Sigmoid colon (tissue), 7 donors: Measurements from ENCODE around the gene KRTAP5-6. TPM values are rescaled to one million over a fixed set of nuclear protein-coding genes. Genes with fewer than 3 reads are reported as not detected.
A peak's percentile ranks its signal among the peaks of the same experiment; 100 is the strongest.

Experiments used
- DNase-seq: peaks from one replicate; pipeline ENCODE4 v3.0.0-alpha.2; 2019
- H3K27ac ChIP-seq, 4 donors: fragments of 200-600 bp; sonication (generic); one replicate each; pipeline ENCODE4 v1.5.1; 2016 to 2019; ENCODE audit warnings: mild to moderate bottlenecking in 1 of 4
- H3K27me3 ChIP-seq, 3 donors: fragments of 200-600 bp; sonication (generic); one replicate each; pipeline ENCODE4 v1.5.1; 2019; ENCODE audit warnings: mild to moderate bottlenecking in 1 of 3
- H3K36me3 ChIP-seq, 4 donors: fragments of 200-600 bp; sonication (generic); one replicate each; pipeline ENCODE4 v1.5.1; 2016 to 2019
- H3K4me1 ChIP-seq, 4 donors: fragments of 200-600 bp; sonication (generic); one replicate each; pipeline ENCODE4 v1.5.1; 2017 to 2019
- H3K4me3 ChIP-seq, 4 donors: fragments of 200-600 bp; sonication (generic); one replicate each; pipeline ENCODE4 v1.5.1; 2017 to 2019; ENCODE audit warnings: mild to moderate bottlenecking in 2 of 4, moderate library complexity in 1 of 4
- H3K9me3 ChIP-seq, 4 donors: fragments of 200-600 bp in 3 of 4; sonication (generic) in 3 of 4; one replicate each; pipeline versions ENCODE4 v1.5.1 to v1.6.1; 2013 to 2019
- CTCF ChIP-seq, 4 experiments: fragments of 450-650 bp in 3 of 4; fragments of 200-600 bp in 1 of 4; IDR thresholded peaks; one replicate each; pipeline ENCODE4 v1.5.1; 2016 to 2019; ENCODE audit warnings: antibody characterized with exemption in 4 of 4, mild to moderate bottlenecking in 3 of 4, moderate library complexity in 2 of 4
- EP300 ChIP-seq, 4 donors: sonication (generic); formaldehyde crosslinking; IDR thresholded peaks; one replicate each; pipeline ENCODE4 v1.6.1; 2017; ENCODE audit warnings: antibody characterized with exemption in 4 of 4
- POLR2A ChIP-seq, 2 donors: fragments of 450-650 bp; IDR thresholded peaks; one replicate each; pipeline ENCODE4 v1.6.1; 2016; ENCODE audit warnings: antibody characterized with exemption in 2 of 2, mild to moderate bottlenecking in 2 of 2, moderate library complexity in 2 of 2
- POLR2AphosphoS5 ChIP-seq, 4 donors: sonication (generic); formaldehyde crosslinking; IDR thresholded peaks; one replicate each; pipeline ENCODE4 v1.6.1; 2017; ENCODE audit warnings: antibody characterized with exemption in 4 of 4
- WGBS, 2 donors: extraction: QIAGEN DNeasy Blood & Tissue Kit; methylation state at CpG; one replicate each; pipeline ENCODE4 v1.1.7; 2013; 5-methylcytosine and 5-hydroxymethylcytosine counted together
- intact Hi-C: fragments of 100-400 bp; cut with DNase I; formaldehyde crosslinking; loops from one replicate; pipeline ENCODE4 v1.15.1; 2023
- polyA plus RNA-seq, 3 donors: library from polyadenylated mRNA; stranded (reverse); fragments of 200-250 nt; gene quantifications; one replicate each; pipeline ENCODE4 v1.2.3, GENCODE V29; 2013
- total RNA-seq, 4 donors: library from RNA; depleted of rRNA; stranded (reverse); fragments of >200 nt; gene quantifications; one replicate each; pipeline ENCODE4 v1.1.0, GENCODE V29; 2016
- donor health status: healthy with polysubstance abuse.
- donor health status: Bipolar disorder and iron deficiency.
- donor health status: healthy.

The KRTAP5-6 gene
- total and polyA plus RNA-seq, 7 donors, result not detected

- peak; percentile 9 for DNase-seq
- Histone ChIP-seq H3K36me3 (no peaks in the 10 kb centered on the region), H3K4me3 (no peak overlapping the region), H3K9me3 (no peaks in the 10 kb centered on the region), H3K27ac (no peak overlapping the region), H3K27me3 (peaks cover 0 to 50% (median 17%) of the 10 kb centered on the region in 3 donors), H3K4me1 (no peaks in the 10 kb centered on the region)
- WGBS, 2 donors, result 63 to 83% methylated on average over 11 of the region's 11 CpGs
- TF ChIP-seq POLR2AphosphoS5 (IDR thresholded peaks at IDR 0.05) (no peak), EP300 (IDR thresholded peaks at IDR 0.05) (no peak), CTCF (IDR thresholded peaks at IDR 0.05) (no peak), POLR2A (IDR thresholded peaks at IDR 0.05) (no peak)
- intact Hi-C loops, result no loop called here
These were observed 25.3 kb upstream of the KRTAP5-6 start for GRCh38 chr11:1671658-1672057.

- intact Hi-C loops, result no loop called here
- H3K27ac ChIP-seq, result no peak overlapping the region
- H3K4me3 ChIP-seq, result no peak overlapping the region
- TF ChIP-seq CTCF (IDR thresholded peaks at IDR 0.05) (no peak), POLR2AphosphoS5 (IDR thresholded peaks at IDR 0.05) (no peak), EP300 (IDR thresholded peaks at IDR 0.05) (no peak), POLR2A (IDR thresholded peaks at IDR 0.05) (no peak)
- whole genome bisulfite sequencing, 2 donors, result 73 to 86% methylated on average over 15 of the region's 15 CpGs
- no peaks in the 10 kb centered on the region for H3K9me3 ChIP-seq
- DNase-seq, result no peak
- no peaks in the 10 kb centered on the region for H3K4me1 ChIP-seq
- no peaks in the 10 kb centered on the region for H3K36me3 ChIP-seq
- peaks cover 0 to 55% (median 27%) of the 10 kb centered on the region in 3 donors for H3K27me3 ChIP-seq
These were observed 24.2 kb upstream of the KRTAP5-6 start for GRCh38 chr11:1672613-1673350.

- Histone ChIP-seq H3K4me3 (no peak overlapping the region), H3K27ac (no peak overlapping the region), H3K4me1 (no peaks in the 10 kb centered on the region), H3K27me3 (peaks cover 0 to 55% (median 32%) of the 10 kb centered on the region in 3 donors), H3K9me3 (no peaks in the 10 kb centered on the region), H3K36me3 (no peaks in the 10 kb centered on the region)
- intact Hi-C loops, result no loop called here
- DNase-seq, result no peak
- 52 to 66% methylated on average over 11 of the region's 11 CpGs for WGBS, 2 donors
- TF ChIP-seq POLR2A (IDR thresholded peaks at IDR 0.05) (no peak), POLR2AphosphoS5 (IDR thresholded peaks at IDR 0.05) (no peak), EP300 (IDR thresholded peaks at IDR 0.05) (no peak), CTCF (IDR thresholded peaks at IDR 0.05) (no peak)
These were observed 23.4 kb upstream of the KRTAP5-6 start for GRCh38 chr11:1673446-1674172.

- Histone ChIP-seq H3K4me3 (no peak overlapping the region), H3K27me3 (peaks cover 0 to 53% (median 28%) of the 10 kb centered on the region in 3 donors), H3K4me1 (no peaks in the 10 kb centered on the region), H3K27ac (no peak overlapping the region), H3K9me3 (no peaks in the 10 kb centered on the region), H3K36me3 (no peaks in the 10 kb centered on the region)
- 52 to 70% methylated on average over 21 of the region's 21 CpGs for WGBS, 2 donors
- intact Hi-C loops, result no loop called here
- TF ChIP-seq CTCF (IDR thresholded peaks at IDR 0.05), result no peak
- no peak for TF ChIP-seq POLR2AphosphoS5 (IDR thresholded peaks at IDR 0.05)
- TF ChIP-seq POLR2A (IDR thresholded peaks at IDR 0.05), result no peak
- TF ChIP-seq EP300 (IDR thresholded peaks at IDR 0.05), result no peak
- no peak for DNase-seq
These were observed 22.5 kb upstream of the KRTAP5-6 start for GRCh38 chr11:1674173-1675131.
